Omental fat pad (tissue), 4 donors: ENCODE data around the gene SHB. TPM values are rescaled to one million over a fixed set of nuclear protein-coding genes. Genes with fewer than 3 reads are reported as not detected.

ENCODE experiments used
- ATAC-seq: fragments of 150-250 bp; one replicate; pipeline ENCODE4 v1.9.1; 2016; ENCODE audit warnings: mild to moderate bottlenecking, moderate library complexity; ENCODE audit not compliant: low FRiP score
- DNase-seq: peaks from one replicate; pipeline ENCODE4 v3.0.0-alpha.2; 2019; ENCODE audit warnings: low spot score
- total RNA-seq, 4 donors: library from RNA; depleted of rRNA; stranded (reverse); fragments of >200 nt; gene quantifications; one replicate each; pipeline ENCODE4 v1.1.0, GENCODE V29; 2016
- TF ChIP-seq, protein P1 (sequence below), 3 donors: fragments of 450-650 bp; IDR thresholded peaks; one replicate each; pipeline ENCODE4 v1.5.1; 2016 to 2017; ENCODE audit warnings: antibody characterized with exemption in 3 of 3, mild to moderate bottlenecking in 3 of 3, moderate library complexity in 2 of 3

The SHB gene
- total RNA-seq, 4 donors from 2014 or later = 10.4 to 61.6 (median 20.7) TPM

DNA sequence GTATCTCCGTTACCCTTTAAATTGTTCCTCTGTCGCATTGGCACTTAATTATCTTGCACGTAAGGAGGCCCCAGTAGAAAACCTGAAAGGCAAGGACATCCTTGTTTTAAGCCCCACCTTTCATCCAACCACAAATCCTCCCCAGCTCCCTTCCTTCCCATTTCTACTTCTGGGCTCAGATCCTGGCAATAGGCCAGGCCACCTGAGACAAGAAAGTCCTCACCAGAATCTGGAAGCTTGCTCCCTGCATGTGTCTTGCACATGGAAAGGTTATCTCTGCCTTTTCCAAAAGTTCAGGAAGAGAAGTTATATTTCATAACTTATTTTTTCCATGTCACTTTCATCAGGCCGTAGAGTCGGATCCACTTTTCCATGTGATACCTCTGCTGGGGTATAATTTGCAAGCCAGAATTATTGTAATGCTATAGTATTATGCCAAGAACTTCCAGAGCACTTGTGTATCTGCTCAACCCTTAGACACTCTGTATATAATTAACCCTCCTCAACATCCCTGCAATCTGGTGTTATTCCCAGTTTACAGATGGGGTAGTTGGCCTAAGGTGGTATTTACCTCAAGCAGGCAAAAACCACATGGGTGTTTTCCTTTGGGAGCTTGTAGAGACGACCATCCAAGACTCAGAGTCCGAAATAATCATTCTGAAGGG is 2.6 kb upstream of the SHB start:
- TF ChIP-seq, protein P1, sequence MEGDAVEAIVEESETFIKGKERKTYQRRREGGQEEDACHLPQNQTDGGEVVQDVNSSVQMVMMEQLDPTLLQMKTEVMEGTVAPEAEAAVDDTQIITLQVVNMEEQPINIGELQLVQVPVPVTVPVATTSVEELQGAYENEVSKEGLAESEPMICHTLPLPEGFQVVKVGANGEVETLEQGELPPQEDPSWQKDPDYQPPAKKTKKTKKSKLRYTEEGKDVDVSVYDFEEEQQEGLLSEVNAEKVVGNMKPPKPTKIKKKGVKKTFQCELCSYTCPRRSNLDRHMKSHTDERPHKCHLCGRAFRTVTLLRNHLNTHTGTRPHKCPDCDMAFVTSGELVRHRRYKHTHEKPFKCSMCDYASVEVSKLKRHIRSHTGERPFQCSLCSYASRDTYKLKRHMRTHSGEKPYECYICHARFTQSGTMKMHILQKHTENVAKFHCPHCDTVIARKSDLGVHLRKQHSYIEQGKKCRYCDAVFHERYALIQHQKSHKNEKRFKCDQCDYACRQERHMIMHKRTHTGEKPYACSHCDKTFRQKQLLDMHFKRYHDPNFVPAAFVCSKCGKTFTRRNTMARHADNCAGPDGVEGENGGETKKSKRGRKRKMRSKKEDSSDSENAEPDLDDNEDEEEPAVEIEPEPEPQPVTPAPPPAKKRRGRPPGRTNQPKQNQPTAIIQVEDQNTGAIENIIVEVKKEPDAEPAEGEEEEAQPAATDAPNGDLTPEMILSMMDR (IDR thresholded peaks at IDR 0.05) = no peak
- no peak for ATAC-seq
- DNase-seq = no peak

- TF ChIP-seq, protein P1 (IDR thresholded peaks at IDR 0.05) = no peak
- DNase-seq (no peak), ATAC-seq (no peak)
These were observed 957 bp downstream of the SHB start for GRCh38 chr9:38067859-38068681.

- ATAC-seq = peak; percentile 24
- TF ChIP-seq, protein P1 (IDR thresholded peaks at IDR 0.05) = no peak
- DNase-seq = no peak
These were observed 1.8 kb downstream of the SHB start for GRCh38 chr9:38066914-38067858.

GRCh38 chr9:38066197-38066913 is 2.7 kb downstream of the SHB start:
- DNase-seq (no peak), ATAC-seq (no peak)
- TF ChIP-seq, protein P1 (IDR thresholded peaks at IDR 0.05) = no peak

GRCh38 chr9:38065369-38066075 is 3.5 kb downstream of the SHB start:
- TF ChIP-seq, protein P1 (IDR thresholded peaks at IDR 0.05) = no peak

More at GRCh38 chr9:38065369-38066075, 3.5 kb downstream of the SHB start:
- no peak for DNase-seq
- ATAC-seq = no peak
